HT1080 (cell line): ENCODE measurements around the gene P4HA3. TPM values are rescaled to one million over a fixed set of nuclear protein-coding genes. Genes with fewer than 3 reads are reported as not detected.

Source experiments
- DNase-seq: peaks from one replicate; pipeline ENCODE4 v3.0.0-alpha.2; 2015; ENCODE audit warnings: low read depth
- total RNA-seq: library from RNA; depleted of rRNA; stranded (reverse); fragments of >200 nt; shearing (Covaris generic); gene quantifications from 2 replicates; pipeline ENCODE4 v1.2.3, GENCODE V29; 2014

P4HA3 gene
- total RNA-seq, 1 experiment from 2014 or later = 0.74 TPM

- DNase-seq = no peak
Observed at GRCh38 chr11:74268456-74268855, 43.0 kb downstream of the P4HA3 start.

GRCh38 chr11:74267014-74267413 is 44.4 kb downstream of the P4HA3 start:
- no peak for DNase-seq

DNA sequence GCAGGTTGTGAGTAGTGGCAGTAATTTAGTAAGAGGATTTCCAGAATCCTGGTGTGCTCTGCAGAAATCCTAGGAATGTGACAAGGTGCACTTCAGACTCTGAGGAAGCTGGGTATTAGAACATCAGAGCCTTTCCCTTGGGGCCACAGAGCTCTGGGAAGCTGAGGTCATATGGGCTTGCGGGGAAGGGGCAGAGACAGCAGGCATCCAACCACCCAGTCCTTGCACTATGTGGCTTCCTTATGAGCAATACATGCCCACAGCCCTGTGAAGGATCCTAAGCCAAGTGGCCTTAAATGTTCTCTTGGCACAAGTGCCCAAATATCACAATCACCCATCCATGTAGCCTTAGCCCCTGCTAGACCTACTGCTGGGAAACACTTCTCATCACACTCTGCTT is 46.2 kb downstream of the P4HA3 start:
- DNase-seq = no peak

GRCh38 chr11:74262725-74263124 is 48.7 kb downstream of the P4HA3 start:
- no peak for DNase-seq

- no peak for DNase-seq
Observed at GRCh38 chr11:74257959-74258553, 53.4 kb downstream of the P4HA3 start.

- DNase-seq = no peak
Observed at GRCh38 chr11:74256378-74257133, 54.9 kb downstream of the P4HA3 start.

- peak; percentile 62 for DNase-seq
Observed at GRCh38 chr11:74255741-74256375, 55.6 kb downstream of the P4HA3 start.

DNA sequence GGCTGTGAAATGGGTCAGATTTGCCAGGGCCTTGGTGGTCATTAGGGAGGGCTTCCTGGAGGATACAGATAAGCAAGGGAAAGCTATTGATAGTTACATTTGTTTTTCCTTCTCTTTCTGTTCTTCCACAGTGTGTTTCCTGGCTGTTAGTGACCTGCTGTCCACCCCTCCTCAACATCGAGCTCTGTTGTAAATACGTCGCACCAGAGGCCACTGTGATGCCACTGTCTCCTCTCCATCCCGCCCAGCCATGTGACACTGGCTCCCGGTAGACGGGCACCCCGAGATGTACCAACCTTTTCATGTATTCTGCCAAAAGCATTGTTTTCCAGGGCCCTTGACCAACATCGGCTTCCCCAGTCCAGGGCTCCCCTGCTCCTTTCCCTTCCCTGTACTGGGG is 58.1 kb downstream of the P4HA3 start:
- no peak for DNase-seq

GRCh38 chr11:74249496-74249895 is 61.9 kb downstream of the P4HA3 start:
- DNase-seq = no peak

- DNase-seq = no peak
Observed at GRCh38 chr11:74248469-74248868, 63.0 kb downstream of the P4HA3 start.

- no peak for DNase-seq
Observed at GRCh38 chr11:74238243-74238642, 73.2 kb downstream of the P4HA3 start.

GRCh38 chr11:74237541-74237940 is 73.9 kb downstream of the P4HA3 start:
- no peak for DNase-seq

DNA sequence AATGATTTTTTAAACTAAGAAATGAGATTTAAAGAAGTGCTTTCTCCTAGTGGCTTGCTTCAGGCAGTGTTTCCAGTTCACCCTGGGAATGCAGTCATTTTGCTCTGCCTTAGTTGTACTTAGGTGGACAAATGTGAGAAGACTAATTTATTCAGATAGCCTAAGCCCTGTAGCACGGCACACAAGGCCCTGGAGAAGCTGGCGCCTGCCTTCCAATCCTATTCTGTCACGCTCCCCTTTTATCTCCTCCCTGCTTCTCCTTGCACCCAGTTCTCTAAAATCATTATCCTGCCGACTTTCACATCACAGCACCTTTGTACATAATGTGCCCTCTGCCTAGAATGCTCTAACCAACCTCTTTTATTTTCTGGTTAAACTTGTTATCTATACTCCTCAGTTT is 76.3 kb downstream of the P4HA3 start:
- no peak for DNase-seq

GRCh38 chr11:74233683-74234082 is 77.8 kb downstream of the P4HA3 start:
- DNase-seq = no peak

GRCh38 chr11:74232311-74232950 is 79.0 kb downstream of the P4HA3 start:
- DNase-seq = no peak

DNA sequence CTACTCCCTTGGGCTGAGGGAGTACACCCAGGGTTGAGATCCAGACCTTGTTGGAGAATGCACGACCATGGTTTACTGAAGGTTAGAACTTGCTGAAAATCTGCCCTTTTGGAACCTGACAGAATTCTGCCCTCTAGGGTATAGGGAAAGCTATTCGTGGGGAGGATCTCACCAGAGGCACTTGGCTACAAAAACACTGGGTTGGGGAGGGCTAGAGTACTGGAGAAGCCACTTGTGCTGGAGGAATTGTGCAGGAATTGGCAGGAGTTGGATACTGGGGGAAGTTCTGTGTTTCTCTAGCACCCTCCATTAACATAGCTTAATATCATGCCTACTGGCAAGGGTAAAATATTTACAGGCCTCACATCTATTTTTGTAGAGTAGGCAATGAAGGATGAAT is 84.5 kb downstream of the P4HA3 start:
- no peak for DNase-seq

DNA sequence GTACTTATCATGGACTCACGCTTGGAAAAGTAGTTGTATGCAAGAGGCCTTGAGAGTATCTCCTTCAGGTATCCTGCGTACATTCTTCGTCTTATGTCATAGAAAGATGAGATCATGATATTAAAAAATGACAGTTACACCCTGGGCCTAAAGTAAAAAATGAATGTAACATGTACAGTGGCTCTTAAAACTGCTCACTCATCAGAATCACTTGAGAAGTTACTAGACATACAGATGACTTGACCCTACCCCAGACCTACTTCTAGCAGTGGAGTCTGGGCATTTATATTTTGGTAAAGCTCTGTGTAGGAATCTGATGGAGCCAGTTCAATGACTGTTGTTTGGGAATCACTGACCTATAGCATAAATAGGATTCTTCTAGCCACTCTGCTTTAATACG is 85.9 kb downstream of the P4HA3 start:
- DNase-seq = no peak

DNA sequence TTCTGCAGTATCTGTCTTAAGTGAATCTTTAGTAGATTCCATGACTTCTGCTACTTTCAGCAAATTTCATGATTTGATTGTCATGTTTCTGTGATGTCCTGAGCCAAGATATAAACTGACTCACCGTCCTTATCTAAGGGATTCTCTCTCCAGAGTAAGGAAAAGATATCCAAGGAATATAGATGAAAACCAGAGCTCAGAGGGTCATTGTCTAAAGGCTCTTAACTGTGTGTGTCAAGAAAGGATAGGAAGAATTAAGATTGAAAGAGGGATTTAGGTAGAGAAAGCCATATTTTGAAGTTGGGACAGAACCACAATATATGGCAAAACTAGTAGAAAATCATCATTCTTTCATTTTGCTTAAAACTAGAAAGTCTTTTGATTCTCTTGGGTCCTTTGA is 89.6 kb downstream of the P4HA3 start:
- no peak for DNase-seq

GRCh38 chr11:74220376-74220775 is 91.1 kb downstream of the P4HA3 start:
- no peak for DNase-seq
